GM19025 (cell line): ENCODE results near the gene TAGLN.
"Not testable (repeated sequence)": the region's sequence is repeated elsewhere in the genome, so short reads cannot be mapped to it uniquely, and the experiment has no call there.

Experiments used
- ATAC-seq: cut with Tn5 transposase; IDR thresholded peaks from one replicate; pipeline ENCODE4 v1.9.1; 2021; ENCODE audit warnings: mild to moderate bottlenecking, low read depth, moderate library complexity; ENCODE audit not compliant: unreplicated experiment

The TAGLN gene

DNA sequence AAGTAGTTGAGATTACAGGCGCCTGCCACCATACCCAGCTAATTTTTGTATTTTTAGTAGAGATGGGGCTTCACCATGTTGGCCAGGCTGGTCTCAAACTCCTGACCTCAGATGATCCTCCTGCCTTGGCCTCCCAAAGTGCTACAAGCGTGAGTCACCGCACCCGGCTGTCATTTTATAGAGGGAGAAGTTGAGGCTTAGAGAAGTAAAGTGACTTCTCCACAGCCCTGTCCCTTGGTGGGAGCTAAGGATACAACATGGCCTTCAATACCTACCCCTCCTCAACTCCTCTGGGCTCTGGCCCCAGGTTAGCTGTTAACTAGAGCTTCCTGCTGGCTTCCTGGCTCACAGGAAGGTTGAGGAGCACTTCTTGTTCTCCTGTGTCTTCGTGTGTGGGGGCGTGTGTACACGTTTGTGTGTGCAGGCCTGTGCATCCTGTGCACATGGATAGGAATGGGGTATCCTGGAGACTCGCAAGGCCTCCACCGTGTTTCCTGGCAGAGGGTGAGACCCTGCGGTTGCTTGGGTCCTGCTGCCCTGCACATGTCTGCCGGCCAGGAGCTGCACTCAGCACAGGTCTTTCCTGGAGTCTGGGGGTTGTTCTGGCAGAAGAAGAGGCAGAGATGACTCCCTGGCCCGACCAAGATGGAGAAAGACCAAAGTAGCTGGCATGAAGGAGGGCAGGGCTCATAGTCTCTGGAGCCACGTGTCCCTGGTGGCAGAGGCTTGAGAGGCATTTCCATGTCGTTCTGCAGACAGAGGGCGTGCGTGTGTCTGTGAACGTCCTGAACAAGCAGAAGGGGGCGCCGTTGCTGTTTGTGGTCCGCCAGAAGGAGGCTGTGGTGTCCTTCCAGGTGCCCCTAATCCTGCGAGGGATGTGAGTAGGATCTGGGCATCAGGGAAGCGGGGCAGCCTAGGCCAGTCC, 18.2 kb upstream of the TAGLN start:
- ATAC-seq, result no peak

DNA sequence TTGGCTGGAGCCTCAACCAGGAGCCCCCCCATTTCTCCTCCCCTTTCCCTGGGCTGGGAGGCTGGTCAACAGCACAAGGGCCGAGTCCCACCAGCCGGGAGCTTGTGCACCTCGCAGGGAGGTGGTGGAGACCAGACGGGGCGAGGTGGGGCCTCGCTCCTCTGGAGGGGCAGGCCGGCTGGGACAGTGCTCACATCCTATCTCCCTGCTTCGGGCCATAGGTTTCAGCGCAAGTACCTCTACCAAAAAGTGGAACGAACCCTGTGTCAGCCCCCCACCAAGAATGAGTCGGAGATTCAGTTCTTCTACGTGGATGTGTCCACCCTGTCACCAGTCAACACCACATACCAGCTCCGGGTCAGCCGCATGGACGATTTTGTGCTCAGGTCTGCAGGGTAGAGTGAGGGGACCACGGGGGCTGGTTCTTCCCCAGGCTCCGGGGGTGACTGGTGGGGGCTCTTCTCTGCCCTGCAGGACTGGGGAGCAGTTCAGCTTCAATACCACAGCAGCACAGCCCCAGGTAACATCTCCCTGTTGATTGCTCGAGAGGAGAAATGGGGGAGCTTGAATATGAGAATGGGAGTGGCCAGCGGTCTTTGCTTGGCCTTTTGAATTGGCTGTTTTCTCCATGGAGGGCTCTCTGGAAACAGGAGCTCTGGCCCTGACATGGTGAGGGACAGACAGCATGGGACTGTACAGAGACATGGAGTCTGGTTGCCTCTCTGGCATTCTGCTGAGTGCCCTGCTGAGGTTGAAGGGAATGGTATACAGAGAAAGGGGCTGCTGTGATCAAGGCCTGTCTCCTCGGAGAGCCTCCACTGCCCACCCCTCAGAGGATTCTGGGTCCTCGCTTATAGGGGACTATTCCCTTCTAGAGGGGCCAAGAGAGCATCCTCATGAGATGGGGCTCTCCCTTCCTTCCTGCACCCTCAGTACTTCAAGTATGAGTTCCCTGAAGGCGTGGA, 17.3 kb upstream of the TAGLN start:
- ATAC-seq, result no peak

DNA sequence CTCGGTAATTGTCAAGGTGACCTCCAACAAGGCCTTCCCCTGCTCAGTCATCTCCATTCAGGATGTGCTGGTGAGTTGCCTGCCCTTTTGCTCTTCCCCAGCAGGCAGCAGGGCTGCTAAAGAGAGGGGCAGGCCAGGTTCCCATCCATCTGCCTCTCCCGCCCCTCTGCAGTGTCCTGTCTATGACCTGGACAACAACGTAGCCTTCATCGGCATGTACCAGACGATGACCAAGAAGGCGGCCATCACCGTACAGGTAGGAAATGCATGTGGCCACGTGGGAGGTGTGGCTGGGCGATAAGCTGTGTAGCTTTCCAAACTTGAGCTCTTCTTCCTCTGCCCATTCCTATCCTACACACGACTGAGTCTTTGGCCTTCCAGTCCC, 16.6 kb upstream of the TAGLN start:
- ATAC-seq, result no peak

DNA sequence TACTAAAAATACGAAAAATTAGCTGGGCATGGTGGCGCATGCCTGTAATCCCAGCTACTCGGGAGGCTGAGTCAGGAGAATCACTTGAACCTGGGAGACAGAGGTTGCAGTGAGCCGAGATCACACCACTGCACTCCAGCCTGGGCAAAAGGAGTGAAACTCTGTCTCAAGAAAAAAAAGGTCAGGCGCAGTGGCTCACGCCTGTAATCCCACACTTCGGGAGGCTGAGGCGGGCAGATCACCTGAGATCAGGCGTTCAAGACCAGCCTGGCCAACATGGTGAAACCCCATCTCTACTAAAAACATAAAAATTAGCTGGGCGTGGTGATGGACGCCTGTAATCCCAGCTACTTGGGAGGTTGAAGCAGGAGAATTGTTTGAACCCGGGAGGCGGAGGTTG, 16.0 kb upstream of the TAGLN start:
- not testable (repeated sequence) for ATAC-seq

DNA sequence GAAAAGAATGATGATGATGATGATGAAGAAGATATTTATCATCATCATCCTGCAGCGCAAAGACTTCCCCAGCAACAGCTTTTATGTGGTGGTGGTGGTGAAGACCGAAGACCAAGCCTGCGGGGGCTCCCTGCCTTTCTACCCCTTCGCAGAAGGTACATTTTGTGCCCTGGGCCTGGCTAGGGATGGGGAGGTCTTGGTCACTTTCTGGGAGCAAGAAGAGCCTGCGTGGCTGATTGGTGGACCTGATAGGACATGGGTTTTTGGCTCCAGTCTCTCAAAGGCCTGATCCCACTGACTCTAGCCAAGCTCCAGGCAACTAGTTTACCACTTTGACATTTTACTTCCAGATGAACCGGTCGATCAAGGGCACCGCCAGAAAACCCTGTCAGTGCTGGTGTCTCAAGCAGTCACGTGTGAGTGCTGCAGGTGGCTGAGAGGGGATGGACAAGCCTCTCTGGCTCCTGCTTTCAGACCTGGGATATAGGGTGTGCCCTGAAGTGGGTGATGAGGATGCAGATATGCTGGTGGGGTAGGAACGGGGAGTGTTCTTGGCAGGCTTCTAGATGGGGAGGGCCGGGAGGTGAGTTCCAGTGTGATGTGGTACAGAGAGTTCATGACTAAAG, 15.3 kb upstream of the TAGLN start:
- no peak for ATAC-seq

DNA sequence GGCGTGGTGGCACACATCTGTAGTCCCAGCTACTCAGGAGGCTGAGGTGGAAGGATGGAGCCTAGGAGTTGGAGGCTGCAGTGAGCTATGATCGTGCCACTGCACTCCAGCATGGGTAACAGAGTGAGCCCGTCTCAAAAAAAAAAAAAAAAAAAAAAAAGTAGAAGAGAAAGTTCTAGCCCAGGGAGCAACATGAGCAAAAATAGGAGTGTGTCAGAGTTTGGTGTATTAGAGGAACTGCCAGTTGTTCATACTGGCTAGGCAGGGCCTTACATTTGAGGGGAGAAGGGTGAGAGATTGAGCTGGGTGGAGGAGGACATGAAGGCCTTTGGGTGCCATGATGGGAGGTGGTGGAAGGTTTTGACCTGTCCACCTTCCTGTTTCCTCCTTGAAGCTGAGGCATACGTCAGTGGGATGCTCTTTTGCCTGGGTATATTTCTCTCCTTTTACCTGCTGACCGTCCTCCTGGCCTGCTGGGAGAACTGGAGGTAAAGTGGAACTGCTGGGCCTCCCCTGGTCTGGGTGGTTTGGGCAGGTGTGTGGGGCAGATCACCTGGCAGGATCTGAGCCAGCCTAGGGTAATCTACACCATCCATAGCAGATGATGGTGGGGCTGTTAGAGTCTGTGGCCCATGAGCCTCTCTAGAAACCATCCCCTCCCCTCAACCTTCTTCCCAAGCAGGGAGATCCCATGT, 13.3 kb upstream of the TAGLN start:
- no peak for ATAC-seq

DNA sequence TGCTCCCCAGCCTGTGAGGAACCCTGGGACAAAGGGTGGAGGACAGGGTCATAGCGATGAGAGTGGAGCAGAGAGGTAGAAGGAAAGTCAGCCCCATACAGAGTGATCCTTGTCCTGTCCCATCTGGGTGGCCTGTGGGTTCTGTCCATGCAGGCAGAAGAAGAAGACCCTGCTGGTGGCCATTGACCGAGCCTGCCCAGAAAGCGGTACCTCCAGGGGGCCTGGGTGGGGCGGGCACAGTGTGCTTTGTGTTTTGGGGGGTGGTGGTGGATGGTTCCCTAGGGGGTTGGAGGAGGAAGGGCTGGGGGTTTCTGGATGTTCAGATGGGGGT, 12.8 kb upstream of the TAGLN start:
- no peak for ATAC-seq

DNA sequence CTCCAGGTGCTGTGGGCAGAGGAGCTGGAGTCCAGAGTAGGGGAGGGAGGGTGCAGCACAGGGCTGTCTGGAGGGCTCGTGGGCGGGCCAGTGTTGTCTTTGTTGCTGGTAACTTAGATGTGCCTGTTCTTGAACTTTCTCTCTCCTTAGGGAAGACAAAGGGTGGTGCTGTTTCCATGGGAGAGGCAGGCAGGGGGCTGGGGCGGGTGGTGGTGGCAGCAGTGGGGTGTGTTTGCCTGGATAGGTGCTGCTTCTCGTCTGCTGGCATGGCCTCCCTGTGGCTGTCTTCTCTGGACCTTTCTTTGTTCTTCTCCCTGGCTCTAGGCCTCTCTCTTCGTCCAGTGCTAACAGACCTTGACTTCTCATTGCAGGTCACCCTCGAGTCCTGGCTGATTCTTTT, 12.2 kb upstream of the TAGLN start:
- no peak for ATAC-seq

DNA sequence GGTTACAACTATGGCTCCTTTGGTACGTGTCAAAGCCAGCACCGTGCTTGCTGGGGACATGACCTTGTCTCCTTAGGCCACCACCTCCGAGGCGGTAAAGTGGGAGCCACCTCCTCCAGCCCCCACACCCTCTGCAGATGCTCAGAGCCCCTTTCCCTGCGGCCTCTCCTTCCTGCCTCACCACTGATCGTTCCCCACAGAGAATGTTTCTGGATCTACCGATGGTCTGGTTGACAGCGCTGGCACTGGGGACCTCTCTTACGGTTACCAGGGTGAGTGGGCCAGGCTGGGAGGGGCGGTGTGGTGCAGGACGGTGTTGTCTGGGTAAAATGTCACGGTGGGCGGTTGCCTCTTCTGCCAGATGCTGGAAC, 11.8 kb upstream of the TAGLN start:
- ATAC-seq, result no peak

DNA sequence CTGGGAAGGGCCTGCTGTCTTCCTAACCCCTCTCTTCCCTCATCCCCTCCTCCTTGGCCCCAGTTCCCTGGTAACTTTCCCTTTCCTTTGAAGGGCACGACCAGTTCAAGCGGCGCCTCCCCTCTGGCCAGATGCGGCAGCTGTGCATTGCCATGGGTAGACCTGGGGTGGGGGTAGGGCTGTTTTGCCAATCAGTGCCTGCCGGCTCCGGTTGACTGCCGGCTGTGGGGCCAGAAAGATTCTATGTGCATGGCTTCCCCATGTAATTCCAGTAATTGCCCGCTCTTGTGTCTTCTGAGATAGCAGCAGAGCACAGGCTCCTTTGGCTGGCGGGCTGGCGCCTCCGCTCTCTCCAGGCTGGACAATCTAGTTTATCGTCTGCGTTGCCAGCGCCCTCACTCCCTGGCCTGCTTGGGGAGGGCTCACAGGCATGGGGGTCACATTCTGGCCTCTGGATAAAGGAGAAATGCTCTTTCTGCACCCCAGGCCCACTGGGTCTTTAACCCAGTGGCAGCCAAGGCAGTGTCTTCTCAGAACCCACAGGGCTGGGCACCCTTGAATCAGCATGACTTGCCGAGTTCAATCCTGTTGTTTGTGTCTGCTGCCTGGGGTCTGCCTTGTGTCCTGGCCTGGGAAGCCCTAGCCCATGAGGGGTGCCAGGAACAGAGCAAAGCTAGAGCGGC, 11.2 kb upstream of the TAGLN start:
- ATAC-seq, result no peak

DNA sequence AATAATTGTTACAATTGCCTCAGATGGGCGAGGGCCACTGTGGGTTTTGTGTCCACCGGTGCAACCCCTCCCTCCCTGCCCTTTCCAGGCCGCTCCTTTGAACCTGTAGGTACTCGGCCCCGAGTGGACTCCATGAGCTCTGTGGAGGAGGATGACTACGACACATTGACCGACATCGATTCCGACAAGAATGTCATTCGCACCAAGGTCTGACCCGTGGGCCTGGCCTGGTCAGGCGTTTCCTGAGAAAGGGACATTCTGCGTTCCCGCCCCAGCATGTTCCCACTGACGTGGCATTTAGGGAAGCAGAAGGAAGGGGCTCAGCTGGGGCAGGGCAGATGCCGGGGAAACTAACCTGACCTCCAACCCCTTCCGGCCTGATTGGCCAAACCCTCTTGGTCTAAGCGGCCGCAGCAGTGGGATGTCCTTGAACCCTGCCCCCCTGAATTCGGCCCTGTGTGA, 10.5 kb upstream of the TAGLN start:
- no peak for ATAC-seq

DNA sequence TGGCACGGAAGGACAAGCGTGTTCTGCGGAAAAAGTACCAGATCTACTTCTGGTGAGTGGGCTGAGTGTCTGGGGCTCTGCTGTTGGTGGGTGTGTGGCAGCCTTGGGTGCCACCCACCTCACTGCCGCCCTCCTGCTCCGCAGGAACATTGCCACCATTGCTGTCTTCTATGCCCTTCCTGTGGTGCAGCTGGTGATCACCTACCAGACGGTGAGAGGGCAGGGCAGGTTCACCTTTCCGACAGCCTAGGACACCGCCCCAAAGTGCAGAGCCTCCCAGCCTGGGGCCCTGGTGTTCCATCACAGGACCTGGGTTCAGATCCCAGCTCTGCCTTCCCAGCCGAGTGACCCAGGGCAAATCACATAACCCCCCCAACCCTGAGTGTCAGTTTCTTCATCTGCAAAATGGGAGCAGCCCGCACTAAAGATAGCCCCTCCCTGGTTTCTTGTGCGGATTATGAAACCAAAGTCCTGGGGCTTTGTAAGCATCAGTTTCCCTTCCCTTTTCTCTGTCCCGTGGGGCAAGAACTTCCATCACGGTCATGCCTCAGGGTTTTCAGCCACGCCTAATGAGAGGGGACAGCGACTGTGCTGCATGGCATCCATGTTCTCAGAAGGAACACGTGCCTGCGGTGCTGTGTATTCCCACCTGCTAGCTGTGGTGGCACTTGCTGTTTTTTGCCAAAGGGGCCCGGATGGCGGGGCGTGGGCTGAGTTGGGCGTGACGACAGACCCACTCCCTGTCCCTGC, 9.8 kb upstream of the TAGLN start:
- ATAC-seq, result peak; percentile 72

DNA sequence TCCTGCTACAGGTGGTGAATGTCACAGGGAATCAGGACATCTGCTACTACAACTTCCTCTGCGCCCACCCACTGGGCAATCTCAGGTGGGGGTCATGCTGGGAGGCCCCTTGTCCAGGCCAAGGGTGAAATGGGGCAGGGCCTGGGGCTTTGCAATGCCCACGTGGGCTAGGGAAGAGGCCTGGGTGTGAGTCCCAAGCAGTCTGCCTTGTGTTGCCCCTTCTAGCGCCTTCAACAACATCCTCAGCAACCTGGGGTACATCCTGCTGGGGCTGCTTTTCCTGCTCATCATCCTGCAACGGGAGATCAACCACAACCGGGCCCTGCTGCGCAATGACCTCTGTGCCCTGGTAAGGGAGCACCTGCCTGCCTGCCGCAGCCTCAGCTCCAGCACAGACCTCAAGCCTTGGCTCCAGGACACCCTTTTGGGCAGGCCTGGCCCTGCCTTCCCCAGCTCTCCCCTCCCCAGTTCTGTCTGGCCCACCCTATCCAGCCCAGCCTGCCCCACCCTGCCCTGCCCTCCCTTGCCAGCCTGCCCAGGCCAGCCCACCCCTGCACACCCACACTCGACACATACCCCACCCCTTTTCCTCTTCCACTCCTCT, 9.1 kb upstream of the TAGLN start:
- no peak for ATAC-seq

DNA sequence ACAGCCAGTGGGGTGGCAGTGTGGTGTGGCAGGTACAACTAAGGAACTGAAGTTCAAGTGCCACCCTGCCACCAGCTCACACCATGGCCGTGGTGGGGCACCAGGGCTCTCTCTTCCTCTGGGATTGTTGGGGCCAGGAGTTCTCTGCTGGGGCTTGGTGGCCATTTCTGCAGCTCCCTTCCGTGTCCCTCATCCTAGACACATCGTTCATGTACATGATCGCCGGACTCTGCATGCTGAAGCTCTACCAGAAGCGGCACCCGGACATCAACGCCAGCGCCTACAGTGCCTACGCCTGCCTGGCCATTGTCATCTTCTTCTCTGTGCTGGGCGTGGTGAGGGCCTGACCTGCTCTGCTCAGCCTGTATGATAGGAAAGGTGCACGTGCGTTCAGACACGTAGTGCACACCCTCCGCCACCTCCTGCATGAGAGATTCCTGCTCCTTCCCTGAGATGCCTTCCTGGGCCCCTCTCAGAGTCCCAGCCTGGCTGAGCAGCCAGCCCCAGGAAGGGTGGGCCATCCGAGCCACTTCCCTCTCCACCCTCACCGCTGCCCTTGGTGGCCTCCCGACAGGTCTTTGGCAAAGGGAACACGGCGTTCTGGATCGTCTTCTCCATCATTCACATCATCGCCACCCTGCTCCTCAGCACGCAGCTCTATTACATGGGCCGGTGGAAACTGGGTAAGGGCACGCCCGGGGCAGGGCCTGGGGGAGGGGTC, 7.3 kb upstream of the TAGLN start:
- no peak for ATAC-seq

DNA sequence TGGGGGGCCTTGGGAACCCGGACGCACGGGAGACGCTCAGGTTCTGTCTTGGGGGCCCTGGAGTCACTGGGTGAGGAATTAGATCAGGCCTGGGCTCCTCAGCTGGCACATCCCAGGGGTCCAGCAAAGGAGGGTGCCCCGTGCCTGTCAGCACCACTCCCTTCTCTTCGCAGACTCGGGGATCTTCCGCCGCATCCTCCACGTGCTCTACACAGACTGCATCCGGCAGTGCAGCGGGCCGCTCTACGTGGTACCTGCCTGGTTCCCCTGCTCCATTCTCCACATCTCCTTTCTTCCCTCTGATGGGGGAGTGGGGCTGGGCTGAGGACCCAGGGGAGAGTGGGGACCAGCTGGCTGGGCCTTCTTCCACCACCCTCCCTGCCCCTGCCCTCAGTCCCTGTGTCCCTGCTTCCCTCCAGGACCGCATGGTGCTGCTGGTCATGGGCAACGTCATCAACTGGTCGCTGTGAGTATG, 6.7 kb upstream of the TAGLN start:
- no peak for ATAC-seq

DNA sequence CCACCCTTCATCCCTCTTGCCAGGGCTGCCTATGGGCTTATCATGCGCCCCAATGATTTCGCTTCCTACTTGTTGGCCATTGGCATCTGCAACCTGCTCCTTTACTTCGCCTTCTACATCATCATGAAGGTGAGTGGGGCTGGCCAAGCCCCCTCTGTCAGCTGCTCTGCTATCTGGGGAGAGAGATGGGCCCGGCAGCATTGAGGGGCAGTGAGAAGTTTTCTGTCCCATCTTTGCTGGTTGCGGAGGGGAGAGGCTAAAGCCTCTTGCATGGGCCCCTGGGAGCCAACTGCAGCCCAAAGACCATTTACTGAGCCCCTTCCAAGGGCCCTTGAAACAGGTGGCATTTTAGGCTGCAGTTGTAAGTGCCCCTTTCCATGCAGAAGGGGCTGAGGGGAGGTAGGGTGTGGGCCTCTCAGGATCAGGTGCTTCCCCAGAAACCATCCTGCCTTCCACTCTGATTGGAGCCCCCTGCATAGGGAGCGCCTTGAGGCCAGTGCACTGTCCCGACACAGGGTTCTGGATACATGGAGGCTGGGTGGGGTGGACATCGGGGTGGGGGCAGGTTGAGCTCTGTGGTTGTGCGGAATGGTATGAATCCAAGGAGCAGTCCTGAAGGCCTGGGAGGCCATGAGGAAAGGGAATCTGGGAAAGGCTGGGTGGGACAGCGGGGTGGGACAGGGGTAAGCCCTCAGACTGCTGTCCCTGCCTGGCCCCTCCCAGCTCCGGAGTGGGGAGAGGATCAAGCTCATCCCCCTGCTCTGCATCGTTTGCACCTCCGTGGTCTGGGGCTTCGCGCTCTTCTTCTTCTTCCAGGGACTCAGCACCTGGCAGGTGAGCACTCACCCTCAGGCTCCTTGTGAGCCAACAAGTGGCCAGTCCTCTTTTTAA, 5.8 kb upstream of the TAGLN start:
- ATAC-seq, result no peak

DNA sequence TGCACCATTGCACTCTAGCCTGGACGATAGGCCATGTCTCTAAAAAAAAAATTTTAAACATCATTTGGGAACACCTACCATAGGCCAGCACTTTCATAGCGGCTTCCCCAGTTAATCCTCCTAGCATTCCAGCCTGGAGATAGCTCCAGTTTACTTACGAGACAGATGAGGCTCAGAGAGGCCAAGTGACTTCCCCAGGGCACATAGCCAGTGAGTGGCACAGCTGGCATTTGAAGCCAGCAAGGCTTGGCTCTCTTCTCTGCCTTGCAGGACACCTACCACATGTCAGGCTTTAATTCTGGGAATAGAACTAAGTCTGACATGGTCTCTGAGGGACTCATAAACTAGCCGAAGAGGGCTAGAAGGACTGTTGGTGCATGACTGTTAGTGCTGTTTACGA, 4.9 kb upstream of the TAGLN start:
- no peak for ATAC-seq
